ENCODE results near the gene DTD1. TPM values are rescaled to one million over a fixed set of nuclear protein-coding genes. Genes with fewer than 3 reads are reported as not detected.

Gene DTD1
- total RNA-seq, 3 donors from 2014 or later = 24.1 to 34.6 (median 26.2) TPM

- H3K27me3 ChIP-seq = no peaks in the 10 kb centered on the region
- no peaks in the 10 kb centered on the region for H3K9me3 ChIP-seq
- intact Hi-C loops (cut with DNase I; ENCODE audit: low total_unique reads) = loop anchor here (5.0 kb wide), 1 partner anchor 171 kb away; no protein-coding TSS in a partner anchor
- no peaks in the 10 kb centered on the region for H3K4me1 ChIP-seq
- H3K27ac ChIP-seq = no peak overlapping the region
- no peaks in the 10 kb centered on the region for H3K36me3 ChIP-seq
- DNase-seq (ENCODE audit: low spot score in 2 of 2) = no peak
- no peak overlapping the region for H3K4me3 ChIP-seq
- TF ChIP-seq POLR2AphosphoS5 (IDR thresholded peaks at IDR 0.05) (no peak), POLR2A (IDR thresholded peaks at IDR 0.05) (no peak), CTCF (IDR thresholded peaks at IDR 0.05) (no peak)
Observed at GRCh38 chr20:18625907-18626655, 38.2 kb downstream of the DTD1 start.

- H3K9me3 ChIP-seq = no peaks in the 10 kb centered on the region
- DNase-seq (ENCODE audit: low spot score in 2 of 2) = peak in 1 of 2 donors; percentile 60
- H3K4me3 ChIP-seq = no peak overlapping the region
- H3K4me1 ChIP-seq = no peaks in the 10 kb centered on the region
- H3K27ac ChIP-seq = no peak overlapping the region
- H3K36me3 ChIP-seq = no peaks in the 10 kb centered on the region
- TF ChIP-seq POLR2AphosphoS5 (IDR thresholded peaks at IDR 0.05) (no peak), CTCF (IDR thresholded peaks at IDR 0.05) (peak in 2 of 3 donors; percentile 37 to 38)
- H3K27me3 ChIP-seq = no peaks in the 10 kb centered on the region
- intact Hi-C loops (cut with DNase I; ENCODE audit: low total_unique reads) = loop anchor here (5.0 kb wide), 1 partner anchor 169 kb away; no protein-coding TSS in a partner anchor
Observed at GRCh38 chr20:18628330-18628920, 40.6 kb downstream of the DTD1 start.

- intact Hi-C loops (cut with DNase I; ENCODE audit: low total_unique reads) = no loop called here
- Histone ChIP-seq H3K27me3 (no peaks in the 10 kb centered on the region), H3K4me1 (no peaks in the 10 kb centered on the region), H3K4me3 (no peak overlapping the region), H3K9me3 (no peaks in the 10 kb centered on the region), H3K27ac (no peak overlapping the region), H3K36me3 (no peaks in the 10 kb centered on the region)
- TF ChIP-seq POLR2A (IDR thresholded peaks at IDR 0.05) = no peak
- TF ChIP-seq CTCF (IDR thresholded peaks at IDR 0.05) = peak; percentile 33 to 83 (median 78)
- peak; percentile 20 to 60 for DNase-seq (ENCODE audit: low spot score in 2 of 2)
Observed at GRCh38 chr20:18632196-18632789, 44.4 kb downstream of the DTD1 start.

- TF ChIP-seq CTCF (IDR thresholded peaks at IDR 0.05) (no peak), POLR2A (IDR thresholded peaks at IDR 0.05) (no peak), POLR2AphosphoS5 (IDR thresholded peaks at IDR 0.05) (no peak)
- H3K27ac ChIP-seq = no peak overlapping the region
- H3K9me3 ChIP-seq = no peaks in the 10 kb centered on the region
- no peaks in the 10 kb centered on the region for H3K27me3 ChIP-seq
- no peaks in the 10 kb centered on the region for H3K36me3 ChIP-seq
- intact Hi-C loops (cut with DNase I; ENCODE audit: low total_unique reads) = no loop called here
- H3K4me3 ChIP-seq = no peak overlapping the region
- DNase-seq (ENCODE audit: low spot score in 2 of 2) = no peak
- H3K4me1 ChIP-seq = no peaks in the 10 kb centered on the region
Observed at GRCh38 chr20:18633411-18633810, 45.6 kb downstream of the DTD1 start.

- H3K4me1 ChIP-seq = no peaks in the 10 kb centered on the region
- no peak overlapping the region for H3K4me3 ChIP-seq
- intact Hi-C loops (cut with DNase I; ENCODE audit: low total_unique reads) = no loop called here
- TF ChIP-seq POLR2AphosphoS5 (IDR thresholded peaks at IDR 0.05) (no peak), POLR2A (IDR thresholded peaks at IDR 0.05) (no peak), CTCF (IDR thresholded peaks at IDR 0.05) (no peak)
- no peak for DNase-seq (ENCODE audit: low spot score in 2 of 2)
- no peak overlapping the region for H3K27ac ChIP-seq
- H3K9me3 ChIP-seq = no peaks in the 10 kb centered on the region
- no peaks in the 10 kb centered on the region for H3K27me3 ChIP-seq
- no peaks in the 10 kb centered on the region for H3K36me3 ChIP-seq
Observed at GRCh38 chr20:18634501-18634900, 46.6 kb downstream of the DTD1 start.

Measured in breast epithelium (tissue), 4 donors.